GM21447 (cell line): ENCODE results near the gene KLHL6.
"Not testable (repeated sequence)": the region's sequence is repeated elsewhere in the genome, so short reads cannot be mapped to it uniquely, and the experiment has no call there.

Experiments used
- ATAC-seq: cut with Tn5 transposase; IDR thresholded peaks from one replicate; pipeline ENCODE4 v1.9.1; 2021; ENCODE audit not compliant: unreplicated experiment

The KLHL6 gene

DNA sequence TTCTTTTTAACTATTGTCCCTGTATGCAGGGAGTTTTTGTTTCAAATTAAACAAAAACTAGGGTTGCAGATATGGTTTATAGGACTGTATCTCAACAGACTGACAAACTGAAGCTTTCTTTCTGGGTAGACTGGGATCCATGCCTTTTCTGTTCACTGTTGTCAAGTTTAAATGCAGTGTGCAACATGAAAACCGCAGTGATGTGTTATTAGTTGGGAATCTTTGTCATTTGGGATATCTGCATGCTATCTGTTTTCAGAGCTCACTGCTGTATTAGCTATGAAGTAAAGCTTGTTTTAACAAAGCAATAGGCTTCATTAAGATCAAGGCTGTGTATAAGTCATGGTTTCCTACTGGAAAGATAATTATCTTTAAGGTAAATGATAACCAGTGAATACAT, 105.7 kb downstream of the KLHL6 start:
- ATAC-seq: no peak

GRCh38 chr3:183449391-183449790, 106.1 kb downstream of the KLHL6 start:
- no peak for ATAC-seq

DNA sequence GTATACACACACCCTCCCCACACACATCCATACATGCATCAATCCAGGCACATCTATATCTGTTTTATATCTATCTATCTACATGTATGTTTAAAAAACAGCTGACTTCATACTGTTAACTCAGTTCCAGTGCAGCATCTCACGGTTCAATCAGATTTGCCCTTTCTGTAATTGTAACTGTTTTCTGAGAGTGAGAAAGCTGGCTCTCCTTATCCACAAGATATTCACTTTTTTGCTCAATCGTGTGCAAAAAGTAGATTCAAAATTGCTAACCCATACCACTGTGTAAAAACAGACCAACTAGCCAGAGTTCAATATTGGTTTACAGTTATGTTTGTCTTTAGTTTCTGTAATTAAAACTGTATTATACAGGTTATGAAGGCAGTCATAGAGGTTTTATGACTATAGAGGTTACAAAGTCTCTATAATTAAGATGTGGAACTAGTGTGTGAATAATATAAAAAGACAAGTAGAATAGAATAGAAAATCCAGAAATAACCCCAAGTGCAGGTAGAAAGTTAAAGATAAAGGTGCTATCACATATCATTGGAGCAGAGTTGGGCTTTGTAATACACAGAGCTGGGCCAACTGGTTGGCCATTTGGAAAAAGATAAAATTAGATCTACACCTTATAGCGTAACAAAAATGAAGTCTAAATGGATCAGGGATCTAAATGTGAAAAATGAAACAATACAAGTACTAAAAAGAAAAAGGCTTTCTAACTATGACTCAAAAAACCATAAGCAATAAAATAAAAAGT, 107.0 kb downstream of the KLHL6 start:
- no peak for ATAC-seq

GRCh38 chr3:183447206-183448001, 108.1 kb downstream of the KLHL6 start:
- ATAC-seq: peak; percentile 60

GRCh38 chr3:183446838-183447205, 108.7 kb downstream of the KLHL6 start:
- no peak for ATAC-seq

DNA sequence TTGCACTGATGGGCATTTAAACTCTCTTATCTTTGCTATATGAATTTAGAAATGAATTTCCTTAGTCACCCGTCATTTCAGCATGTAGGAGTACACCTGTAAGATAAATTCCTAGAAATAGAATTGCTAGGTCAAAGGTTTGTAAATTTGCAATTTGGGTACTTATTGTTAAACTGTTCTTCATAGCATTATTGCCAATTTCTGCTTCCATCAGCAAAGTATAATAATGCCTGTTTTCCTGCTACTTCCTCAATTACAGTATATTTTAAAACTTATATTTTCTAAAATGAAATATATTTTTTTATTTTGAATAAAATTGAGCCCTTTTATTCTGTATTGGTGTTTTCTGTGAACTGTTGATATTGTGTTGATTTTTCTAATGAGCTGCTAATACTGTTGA, 110.8 kb downstream of the KLHL6 start:
- no peak for ATAC-seq

DNA sequence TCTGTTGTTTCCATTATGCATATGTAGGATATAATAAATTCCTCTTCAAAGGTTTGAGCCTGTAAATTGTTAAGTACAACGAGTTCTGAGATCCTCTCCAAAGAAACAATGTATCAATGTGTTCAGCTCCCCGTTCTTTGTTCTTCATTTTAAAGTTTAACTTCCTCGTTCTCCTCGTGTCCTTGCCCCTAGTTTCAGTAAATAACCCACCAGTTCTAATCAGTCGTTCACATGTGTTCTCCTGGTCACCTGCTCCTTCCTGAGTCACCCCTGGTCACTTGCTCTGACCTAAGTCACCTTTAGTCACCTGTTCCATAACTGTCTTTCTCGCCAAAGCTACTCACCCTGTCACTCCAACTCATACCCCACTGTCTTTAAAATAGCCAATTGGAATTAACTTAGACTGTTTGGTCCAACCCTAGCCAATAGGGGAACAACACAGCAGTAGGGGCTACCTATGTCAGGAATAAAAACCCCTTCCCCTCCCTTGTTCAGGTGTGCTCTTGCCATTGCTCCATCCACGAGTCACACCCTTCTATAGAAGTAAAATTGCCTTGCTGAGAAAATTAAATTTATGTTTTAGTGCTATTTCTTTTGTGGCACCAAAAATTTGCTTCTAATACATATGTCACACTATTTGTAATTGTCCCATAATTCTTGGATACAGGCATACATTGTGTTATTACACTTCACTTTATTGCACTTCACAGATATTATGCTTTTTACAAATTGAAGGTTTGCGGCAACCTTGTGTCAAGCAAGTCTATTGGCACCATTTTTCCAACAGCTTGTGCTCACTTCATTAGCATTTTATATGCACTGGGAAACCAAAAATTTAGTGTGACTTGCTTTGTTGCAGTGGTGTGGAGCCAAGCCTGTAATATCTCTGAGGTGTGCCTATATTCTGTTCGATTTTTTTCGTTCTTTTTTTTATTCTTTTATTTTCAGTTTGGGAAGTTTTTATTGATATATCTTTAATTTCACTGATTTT, 111.8 kb downstream of the KLHL6 start:
- ATAC-seq: no peak

DNA sequence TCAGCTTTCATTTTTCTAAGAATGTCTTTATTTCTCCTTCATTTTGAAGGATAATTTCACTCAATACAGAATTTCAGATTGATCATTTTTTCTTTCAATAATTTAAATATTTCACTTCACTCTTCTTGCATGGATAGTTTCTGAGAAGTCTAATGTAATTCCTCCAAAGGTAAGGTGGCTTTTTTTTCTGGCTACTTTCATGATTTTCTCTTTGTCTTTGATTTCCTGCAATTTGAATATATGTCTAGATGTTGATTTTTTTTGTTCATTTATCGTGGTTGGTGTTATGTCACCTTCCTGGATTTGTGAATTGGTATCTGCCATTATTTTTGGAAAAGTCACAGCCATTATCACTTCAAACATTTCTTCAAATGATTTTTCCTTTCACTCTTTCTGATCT, 112.5 kb downstream of the KLHL6 start:
- no peak for ATAC-seq

DNA sequence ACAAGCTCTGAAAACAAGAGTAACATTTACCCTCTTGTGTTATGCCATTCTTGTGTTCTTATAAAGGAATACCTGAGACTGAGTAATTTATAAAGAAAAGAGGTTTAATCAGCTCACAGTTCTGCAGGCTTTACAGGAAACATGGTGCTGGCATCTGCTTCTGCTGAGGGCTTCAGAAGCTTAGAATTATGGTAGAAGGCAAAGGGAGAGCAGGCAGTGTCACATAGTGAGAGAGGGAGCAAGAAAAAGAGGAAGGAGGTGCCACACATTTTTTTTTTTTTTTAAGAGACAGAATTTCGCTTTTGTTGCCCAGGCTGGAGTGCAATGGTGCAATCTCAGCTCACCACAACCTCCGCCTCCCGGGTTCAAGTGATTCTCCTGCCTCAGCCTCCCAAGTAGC, 115.0 kb downstream of the KLHL6 start:
- ATAC-seq: not testable (repeated sequence)

GRCh38 chr3:183439515-183439914, 116.0 kb downstream of the KLHL6 start:
- no peak for ATAC-seq

- ATAC-seq: no peak
Measured at GRCh38 chr3:183438735-183439134, 116.8 kb downstream of the KLHL6 start.

GRCh38 chr3:183437666-183438564, 117.6 kb downstream of the KLHL6 start:
- no peak for ATAC-seq
